ENCODE results near the gene RABL3. TPM values are rescaled to one million over a fixed set of nuclear protein-coding genes. Genes with fewer than 3 reads are reported as not detected.

Gene RABL3
- total RNA-seq, 1 experiment from 2014 or later, result 18.2 TPM

- Histone ChIP-seq H3K4me3 (ENCODE audit: low read depth, low read length, poor library complexity, severe bottlenecking) (no peak overlapping the region), H3K9me3 (ENCODE audit: low read depth, low read length, poor library complexity, severe bottlenecking) (no peaks in the 10 kb centered on the region), H3K27ac (ENCODE audit: low read depth, low read length, poor library complexity, severe bottlenecking) (no peak overlapping the region), H3K4me1 (ENCODE audit: insufficient read depth, low read length, poor library complexity, severe bottlenecking) (no peaks in the 10 kb centered on the region), H3K36me3 (ENCODE audit: insufficient read depth, low read length, poor library complexity, severe bottlenecking) (peaks cover 18% of the 10 kb centered on the region), H3K27me3 (replicated peaks; ENCODE audit: insufficient read depth, low read depth, low read length, poor library complexity) (no peaks in the 10 kb centered on the region)
- TF ChIP-seq CTCF (conservative IDR thresholded peaks at IDR 0.05; ENCODE audit: low read depth, low read length), result no peak
- no peak for TF ChIP-seq EZH2 (IDR thresholded peaks at IDR 0.05; ENCODE audit: borderline replicate concordance, low read depth, low read length, poor library complexity, severe bottlenecking)
- ChIA-PET CTCF (no interaction called here), POLR2A (ENCODE audit: low non-redundant PET) (no interaction called here)
- BruUV-seq (replicated peaks), result no TSS peak
- no peak for DNase-seq (ENCODE audit: low spot score)
- intact Hi-C loops (cut with micrococcal nuclease; ENCODE audit: unreplicated experiment), result no loop called here
Observed at GRCh38 chr3:120752865-120753264, 10.5 kb upstream of the RABL3 start.

- H3K27me3 ChIP-seq (replicated peaks; ENCODE audit: insufficient read depth, low read depth, low read length, poor library complexity), result no peaks in the 10 kb centered on the region
- H3K4me3 ChIP-seq (ENCODE audit: low read depth, low read length, poor library complexity, severe bottlenecking), result no peak overlapping the region
- no peak for DNase-seq (ENCODE audit: low spot score)
- CTCF ChIA-PET, result no interaction called here
- BruUV-seq (replicated peaks), result no TSS peak
- intact Hi-C loops (cut with micrococcal nuclease; ENCODE audit: unreplicated experiment), result no loop called here
- no peak overlapping the region for H3K27ac ChIP-seq (ENCODE audit: low read depth, low read length, poor library complexity, severe bottlenecking)
- no peaks in the 10 kb centered on the region for H3K9me3 ChIP-seq (ENCODE audit: low read depth, low read length, poor library complexity, severe bottlenecking)
- TF ChIP-seq CTCF (conservative IDR thresholded peaks at IDR 0.05; ENCODE audit: low read depth, low read length), result no peak
- TF ChIP-seq EZH2 (IDR thresholded peaks at IDR 0.05; ENCODE audit: borderline replicate concordance, low read depth, low read length, poor library complexity, severe bottlenecking), result no peak
- H3K36me3 ChIP-seq (ENCODE audit: insufficient read depth, low read length, poor library complexity, severe bottlenecking), result peaks cover 18% of the 10 kb centered on the region
- POLR2A ChIA-PET (ENCODE audit: low non-redundant PET), result no interaction called here
- no peaks in the 10 kb centered on the region for H3K4me1 ChIP-seq (ENCODE audit: insufficient read depth, low read length, poor library complexity, severe bottlenecking)
Observed at GRCh38 chr3:120752230-120752629, 9.9 kb upstream of the RABL3 start.

- no peak for DNase-seq (ENCODE audit: low spot score)
- no peaks in the 10 kb centered on the region for H3K9me3 ChIP-seq (ENCODE audit: low read depth, low read length, poor library complexity, severe bottlenecking)
- H3K4me1 ChIP-seq (ENCODE audit: insufficient read depth, low read length, poor library complexity, severe bottlenecking), result no peaks in the 10 kb centered on the region
- no peak overlapping the region for H3K27ac ChIP-seq (ENCODE audit: low read depth, low read length, poor library complexity, severe bottlenecking)
- CTCF ChIA-PET, result no interaction called here
- POLR2A ChIA-PET (ENCODE audit: low non-redundant PET), result no interaction called here
- no peaks in the 10 kb centered on the region for H3K27me3 ChIP-seq (replicated peaks; ENCODE audit: insufficient read depth, low read depth, low read length, poor library complexity)
- H3K4me3 ChIP-seq (ENCODE audit: low read depth, low read length, poor library complexity, severe bottlenecking), result no peak overlapping the region
- peaks cover 18% of the 10 kb centered on the region for H3K36me3 ChIP-seq (ENCODE audit: insufficient read depth, low read length, poor library complexity, severe bottlenecking)
- intact Hi-C loops (cut with micrococcal nuclease; ENCODE audit: unreplicated experiment), result no loop called here
- BruUV-seq (replicated peaks), result no TSS peak
- TF ChIP-seq EZH2 (IDR thresholded peaks at IDR 0.05; ENCODE audit: borderline replicate concordance, low read depth, low read length, poor library complexity, severe bottlenecking) (no peak), CTCF (conservative IDR thresholded peaks at IDR 0.05; ENCODE audit: low read depth, low read length) (no peak)
Observed at GRCh38 chr3:120749843-120750242, 7.5 kb upstream of the RABL3 start.
